GM18951 (cell line): ENCODE measurements around the gene ZNF398.

Experiments
- POLR2A ChIP-seq: IDR thresholded peaks from 4 replicates; pipeline ENCODE4 v1.6.1; 2011; ENCODE audit warnings: mild to moderate bottlenecking; ENCODE audit not compliant: insufficient read length, insufficient read depth; ENCODE audit errors: extremely low read depth
- in situ Hi-C: fragments of 300-500 bp; cut with MboI; formaldehyde crosslinking; loops from one replicate; pipeline ENCODE4 v1.12.0; 2022; ENCODE audit warnings: low sequenced_read_pairs, mixed read lengths, inconsistent platforms; ENCODE audit not compliant: unreplicated experiment

The ZNF398 gene

DNA sequence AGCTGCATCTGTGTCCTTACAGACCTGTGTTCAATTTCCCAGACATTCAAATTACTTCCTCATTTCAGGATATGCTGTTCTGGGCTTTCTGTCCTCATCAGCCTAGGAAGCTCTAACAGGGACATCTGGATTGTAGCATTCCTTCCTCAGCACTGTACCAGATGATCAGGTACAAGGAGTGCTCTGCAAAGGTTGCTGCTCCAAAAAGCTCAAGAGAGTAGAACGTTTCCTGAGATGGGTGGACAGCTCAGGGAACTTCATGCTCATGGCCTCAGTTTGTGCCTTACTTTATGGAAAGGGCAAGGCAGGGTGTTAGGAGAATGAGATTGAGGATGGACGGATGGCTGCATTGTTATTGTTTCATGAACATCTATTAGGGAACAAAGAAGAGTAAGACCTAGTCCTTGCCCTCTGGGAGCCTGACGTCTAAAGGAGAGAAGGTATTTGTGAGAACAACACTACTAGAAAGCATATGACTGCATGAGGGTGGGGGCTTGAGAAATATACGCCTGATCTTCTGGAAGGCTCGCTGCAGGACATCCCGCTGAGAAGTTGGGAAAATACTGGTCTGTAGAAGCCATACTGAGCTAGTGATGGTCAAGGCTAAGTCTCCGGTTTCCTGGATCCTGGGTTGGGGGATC lies 81.7 kb downstream of the ZNF398 start:
- in situ Hi-C loops = no loop called here
- TF ChIP-seq POLR2A = no peak

DNA sequence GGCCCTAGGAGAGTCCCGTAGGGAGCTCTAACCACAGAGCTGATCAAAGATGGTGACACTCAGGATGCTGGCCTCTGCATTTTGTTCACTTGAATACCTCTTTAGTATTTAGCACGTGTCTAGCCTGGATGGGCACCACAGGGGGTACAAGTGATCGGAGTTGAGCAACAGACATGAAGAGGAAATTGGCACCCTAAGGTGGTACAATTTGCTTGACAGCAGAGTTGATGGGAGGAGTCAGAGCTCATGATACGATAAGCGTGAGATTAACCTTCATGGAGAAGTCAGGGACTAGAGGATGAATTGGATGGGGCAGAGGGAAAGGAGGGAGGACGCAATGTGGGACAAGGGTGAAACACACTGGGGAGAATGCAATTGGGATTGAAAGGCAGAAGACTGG lies 82.3 kb downstream of the ZNF398 start:
- no peak for TF ChIP-seq POLR2A
- in situ Hi-C loops = no loop called here

DNA sequence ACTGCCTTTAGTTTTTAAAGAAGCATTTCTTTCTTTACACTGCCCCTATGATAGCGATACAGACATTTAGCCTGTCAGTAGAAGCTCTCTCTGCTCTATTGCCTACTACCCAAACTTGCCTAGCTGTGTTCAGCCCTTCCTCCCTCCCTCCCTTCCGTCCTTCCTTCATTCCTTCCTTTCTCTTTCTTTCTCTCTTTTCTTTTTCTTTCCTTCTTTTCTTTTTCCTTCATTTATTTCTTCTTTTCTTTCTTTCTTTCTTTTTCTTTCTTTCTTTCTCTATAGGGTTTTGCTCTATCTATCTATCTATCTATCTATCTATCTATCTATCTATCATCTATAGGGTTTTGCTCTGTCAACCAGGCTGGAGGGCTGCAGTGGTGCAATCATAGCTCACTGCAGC lies 85.1 kb downstream of the ZNF398 start:
- in situ Hi-C loops = no loop called here
- TF ChIP-seq POLR2A = no peak
